H1 (cell line): ENCODE measurements around the gene ZNF532.

Experiments
- CEBPB ChIP-seq: IDR thresholded peaks from 2 replicates; pipeline ENCODE4 v1.6.1; 2012; ENCODE audit warnings: low read depth, low read length
- CTCF ChIP-seq, 3 experiments: IDR thresholded peaks; 1 replicate in 2 of 3; 2 replicates in 1 of 3; pipeline versions ENCODE4 v1.5.1 to v1.6.1; 2011; ENCODE audit warnings: low read length in 3 of 3, mild to moderate bottlenecking in 3 of 3, inconsistent platforms in 2 of 3, low read depth in 1 of 3, moderate library complexity in 1 of 3; ENCODE audit not compliant: insufficient read depth in 1 of 3; ENCODE audit errors: control extremely low read depth in 1 of 3
- EZH2 ChIP-seq: fragments of 200-600 bp; sonication (generic); IDR thresholded peaks from 2 replicates; pipeline ENCODE4 v1.7.1; 2012; ENCODE audit warnings: low read depth, mild to moderate bottlenecking, moderate library complexity, low read length, inconsistent platforms; ENCODE audit not compliant: severe bottlenecking
- FOSL1 ChIP-seq: IDR thresholded peaks from 2 replicates; pipeline ENCODE4 v1.6.1; 2011; ENCODE audit warnings: mild to moderate bottlenecking, low read depth, low read length, moderate library complexity; ENCODE audit not compliant: insufficient read depth
- RFX5 ChIP-seq: IDR thresholded peaks from 2 replicates; pipeline ENCODE4 v1.6.1; 2011; ENCODE audit warnings: low read depth, low read length, improper control_type of control experiment, borderline replicate concordance
- SP2 ChIP-seq: IDR thresholded peaks from 2 replicates; pipeline ENCODE4 v1.6.1; 2012; ENCODE audit warnings: mild to moderate bottlenecking, low read length, inconsistent platforms
- SP4 ChIP-seq: IDR thresholded peaks from 2 replicates; pipeline ENCODE4 v1.6.1; 2012; ENCODE audit warnings: low read length, inconsistent platforms
- TF ChIP-seq, protein P1 (sequence below): IDR thresholded peaks from 2 replicates; pipeline ENCODE4 v1.6.1; 2012; ENCODE audit warnings: low read length, inconsistent platforms

DNA sequence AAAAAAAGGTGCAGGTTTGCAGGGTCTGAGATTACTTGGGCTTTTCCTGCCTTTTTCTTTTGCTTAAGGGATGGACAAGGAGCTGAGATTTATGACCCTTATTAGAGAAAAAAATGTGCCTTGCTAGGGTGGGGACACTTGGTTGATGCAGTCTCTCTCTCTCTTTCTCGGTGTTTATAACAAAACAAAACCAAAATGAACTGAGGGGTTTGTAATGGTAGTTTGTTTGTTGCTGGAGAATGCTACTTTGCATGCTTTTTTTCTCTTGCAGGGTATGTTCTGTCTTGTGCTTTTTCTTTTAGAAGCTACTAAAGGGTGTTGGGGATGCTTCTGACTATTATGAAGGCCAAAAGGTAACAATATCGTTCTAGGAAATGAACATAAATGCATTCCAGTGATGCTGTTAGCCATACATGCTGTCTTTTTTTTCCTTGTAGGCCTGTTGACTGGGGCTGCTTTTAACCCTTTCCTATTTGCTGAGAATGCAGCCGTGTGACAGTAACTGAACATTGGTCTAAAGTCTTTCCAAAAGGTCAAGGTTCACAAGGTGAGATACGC is 435 bp downstream of the ZNF532 start:
- no peak for TF ChIP-seq CTCF (IDR thresholded peaks at IDR 0.05; ENCODE audit: control extremely low read depth in 1 of 3, insufficient read depth in 1 of 3, low read depth in 1 of 3, low read length in 3 of 3)
- TF ChIP-seq EZH2: no peak
- no peak for TF ChIP-seq SP2
- no peak for TF ChIP-seq SP4
- TF ChIP-seq FOSL1: no peak
- no peak for TF ChIP-seq CEBPB
- TF ChIP-seq RFX5: no peak
- TF ChIP-seq, protein P1, sequence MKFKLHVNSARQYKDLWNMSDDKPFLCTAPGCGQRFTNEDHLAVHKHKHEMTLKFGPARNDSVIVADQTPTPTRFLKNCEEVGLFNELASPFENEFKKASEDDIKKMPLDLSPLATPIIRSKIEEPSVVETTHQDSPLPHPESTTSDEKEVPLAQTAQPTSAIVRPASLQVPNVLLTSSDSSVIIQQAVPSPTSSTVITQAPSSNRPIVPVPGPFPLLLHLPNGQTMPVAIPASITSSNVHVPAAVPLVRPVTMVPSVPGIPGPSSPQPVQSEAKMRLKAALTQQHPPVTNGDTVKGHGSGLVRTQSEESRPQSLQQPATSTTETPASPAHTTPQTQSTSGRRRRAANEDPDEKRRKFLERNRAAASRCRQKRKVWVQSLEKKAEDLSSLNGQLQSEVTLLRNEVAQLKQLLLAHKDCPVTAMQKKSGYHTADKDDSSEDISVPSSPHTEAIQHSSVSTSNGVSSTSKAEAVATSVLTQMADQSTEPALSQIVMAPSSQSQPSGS: no peak
